Measurements from ENCODE around the gene PALM3. TPM values are rescaled to one million over a fixed set of nuclear protein-coding genes. Genes with fewer than 3 reads are reported as not detected.

The PALM3 gene
- total and polyA plus RNA-seq, 2 donors (not counting 3 experiments of a cell fraction or from before 2014, with no cell fraction given) = 0.08 to 0.31 TPM

DNA sequence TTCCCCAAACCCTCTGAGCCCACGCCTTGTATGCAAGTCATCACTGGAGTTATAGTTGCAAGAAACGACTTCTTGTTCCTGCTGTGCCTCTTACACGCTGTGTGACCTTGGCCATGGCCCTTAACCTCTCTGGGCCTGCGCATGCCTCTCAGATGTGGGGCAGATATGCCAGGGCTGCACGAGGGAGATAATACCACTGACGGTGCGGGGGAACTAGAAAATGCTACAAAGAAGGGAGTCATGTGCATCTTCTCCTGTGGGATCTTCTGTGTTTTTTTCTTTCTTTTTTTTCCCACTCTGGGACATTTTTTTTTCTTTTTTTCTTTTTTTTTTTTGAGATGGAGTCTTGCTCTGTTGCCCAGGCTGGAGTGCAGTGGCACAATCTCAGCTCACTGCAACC, 33.0 kb upstream of the PALM3 start:
- Histone ChIP-seq H3K27ac (ENCODE audit: insufficient read depth, low read depth, low read length) (no peak overlapping the region), H3K36me3 (ENCODE audit: control insufficient read depth in 2 of 2, extremely low read depth in 1 of 2, insufficient read depth in 2 of 2, low read length in 2 of 2) (peaks cover 0 to 5% of the 10 kb centered on the region in 2 experiments), H3K4me3 (replicated peaks in 1 of 3; ENCODE audit: insufficient read depth in 1 of 3, low read depth in 1 of 3, low read length in 3 of 3) (no peak overlapping the region), H3K9me1 (replicated peaks; ENCODE audit: control insufficient read depth, extremely low read depth, insufficient read depth, low read length) (no peaks in the 10 kb centered on the region), H3K4me2 (ENCODE audit: insufficient read depth, low read length) (no peak overlapping the region), H3K9ac (replicated peaks; ENCODE audit: extremely low read depth, insufficient read depth, low read length) (no peak overlapping the region), H2AFZ (ENCODE audit: low read depth, low read length) (no peak overlapping the region), H3K9me3 (replicated peaks; ENCODE audit: control insufficient read depth, insufficient read depth, low read length) (peaks cover 3% of the 10 kb centered on the region), H3K79me2 (ENCODE audit: control insufficient read depth, insufficient read depth, low read length) (no peaks in the 10 kb centered on the region), H3K4me1 (ENCODE audit: control insufficient read depth, extremely low read depth, insufficient read depth, low read length) (peaks cover 9% of the 10 kb centered on the region), H4K20me1 (replicated peaks; ENCODE audit: control insufficient read depth, extremely low read depth, insufficient read depth, low read length) (no peaks in the 10 kb centered on the region), H3K27me3 (ENCODE audit: control insufficient read depth in 2 of 2, insufficient read depth in 2 of 2, low read length in 2 of 2) (no peaks in the 10 kb centered on the region)
- TF ChIP-seq POLR2A (IDR thresholded peaks at IDR 0.05; ENCODE audit: low read depth, low read length) (no peak), MYC (IDR thresholded peaks at IDR 0.05; ENCODE audit: low read depth, low read length) (no peak), GATA2 (IDR thresholded peaks at IDR 0.05; ENCODE audit: insufficient read depth, insufficient read length, low read depth, low read length) (no peak), POLR2AphosphoS5 (IDR thresholded peaks at IDR 0.05; ENCODE audit: insufficient read depth, low read depth, low read length) (no peak), JUN (IDR thresholded peaks at IDR 0.05; ENCODE audit: borderline replicate concordance, insufficient read depth, insufficient read length, low read depth) (no peak), EZH2 (IDR thresholded peaks at IDR 0.05; ENCODE audit: borderline replicate concordance, low read depth, low read length, severe bottlenecking) (no peak), FOS (IDR thresholded peaks at IDR 0.05; ENCODE audit: borderline replicate concordance, insufficient read depth, low read length) (no peak)
- TF ChIP-seq, protein P1, sequence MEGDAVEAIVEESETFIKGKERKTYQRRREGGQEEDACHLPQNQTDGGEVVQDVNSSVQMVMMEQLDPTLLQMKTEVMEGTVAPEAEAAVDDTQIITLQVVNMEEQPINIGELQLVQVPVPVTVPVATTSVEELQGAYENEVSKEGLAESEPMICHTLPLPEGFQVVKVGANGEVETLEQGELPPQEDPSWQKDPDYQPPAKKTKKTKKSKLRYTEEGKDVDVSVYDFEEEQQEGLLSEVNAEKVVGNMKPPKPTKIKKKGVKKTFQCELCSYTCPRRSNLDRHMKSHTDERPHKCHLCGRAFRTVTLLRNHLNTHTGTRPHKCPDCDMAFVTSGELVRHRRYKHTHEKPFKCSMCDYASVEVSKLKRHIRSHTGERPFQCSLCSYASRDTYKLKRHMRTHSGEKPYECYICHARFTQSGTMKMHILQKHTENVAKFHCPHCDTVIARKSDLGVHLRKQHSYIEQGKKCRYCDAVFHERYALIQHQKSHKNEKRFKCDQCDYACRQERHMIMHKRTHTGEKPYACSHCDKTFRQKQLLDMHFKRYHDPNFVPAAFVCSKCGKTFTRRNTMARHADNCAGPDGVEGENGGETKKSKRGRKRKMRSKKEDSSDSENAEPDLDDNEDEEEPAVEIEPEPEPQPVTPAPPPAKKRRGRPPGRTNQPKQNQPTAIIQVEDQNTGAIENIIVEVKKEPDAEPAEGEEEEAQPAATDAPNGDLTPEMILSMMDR (IDR thresholded peaks at IDR 0.05; ENCODE audit: extremely low read depth in 1 of 2, insufficient read depth in 1 of 2, low read depth in 1 of 2, low read length in 2 of 2) = no peak
- TF ChIP-seq, protein P2, sequence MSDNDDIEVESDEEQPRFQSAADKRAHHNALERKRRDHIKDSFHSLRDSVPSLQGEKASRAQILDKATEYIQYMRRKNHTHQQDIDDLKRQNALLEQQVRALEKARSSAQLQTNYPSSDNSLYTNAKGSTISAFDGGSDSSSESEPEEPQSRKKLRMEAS (IDR thresholded peaks at IDR 0.05; ENCODE audit: insufficient read depth, insufficient read length) = no peak
- ChIA-PET CTCF (interaction anchor here (1.9 kb wide), 1 partner anchor 42 kb away, joined by 5 read pairs; the partner anchor contains the start of gene ASF1B), POLR2A (no interaction called here)
- no TSS peak for BruUV-seq (replicated peaks)
- DNase-seq (ENCODE audit: low read depth, low spot score) (no peak), FAIRE-seq (peak; percentile 15)
- dilution Hi-C loops (cut with MboI; ENCODE audit: extremely low pct_ligation_motif_present, low sequenced_read_pairs) (no loop called here), intact Hi-C loops (cut with micrococcal nuclease) (no loop called here)

Data from endothelial cell of umbilical vein (primary cell).